NCI-H82 treated with DMSO at 0.1 percent for 48 hours (cell line): Measurements from ENCODE around the gene CLDN17.

ENCODE experiments used
- DNase-seq: peaks from one replicate; lab custom pipeline; 2025; ENCODE audit not compliant: unreplicated experiment; lab: John Stamatoyannopoulos, UW

Gene CLDN17

GRCh38 chr21:30166705-30167104, at the start of gene CLDN17:
CLDN17 (minus strand) TSS chr21:30166805; CDS start chr21:30166617, 188 bp downstream.
- DNase-seq = no peak

GRCh38 chr21:30216041-30216723, 49.6 kb upstream of the CLDN17 start, which contains the start of gene CLDN8:
CLDN8 (minus strand) TSS chr21:30216097; CDS start chr21:30215925, 172 bp downstream.
- DNase-seq = no peak

- no peak for DNase-seq
These were observed 44.5 kb upstream of the CLDN17 start for GRCh38 chr21:30211071-30211470.

GRCh38 chr21:30209601-30210000, 43.0 kb upstream of the CLDN17 start:
- DNase-seq = no peak

- DNase-seq = no peak
These were observed 40.6 kb upstream of the CLDN17 start for GRCh38 chr21:30207252-30207579.

GRCh38 chr21:30206551-30207251, 40.1 kb upstream of the CLDN17 start:
- DNase-seq = no peak

GRCh38 chr21:30200000-30200399, 33.4 kb upstream of the CLDN17 start:
- DNase-seq = no peak

GRCh38 chr21:30194701-30195299, 28.2 kb upstream of the CLDN17 start:
- DNase-seq = peak; percentile 71

- DNase-seq = no peak
These were observed 26.6 kb upstream of the CLDN17 start for GRCh38 chr21:30193201-30193600.

GRCh38 chr21:30190554-30190953, 23.9 kb upstream of the CLDN17 start:
- DNase-seq = no peak

GRCh38 chr21:30189773-30190172, 23.2 kb upstream of the CLDN17 start:
- DNase-seq = no peak

- DNase-seq = no peak
These were observed 19.6 kb upstream of the CLDN17 start for GRCh38 chr21:30186242-30186641.

GRCh38 chr21:30168086-30168485, 1.5 kb upstream of the CLDN17 start:
- no peak for DNase-seq

- DNase-seq = no peak
These were observed 434 bp downstream of the CLDN17 start for GRCh38 chr21:30166171-30166570.

- DNase-seq = no peak
These were observed 1.8 kb downstream of the CLDN17 start for GRCh38 chr21:30164796-30165195.

- DNase-seq = no peak
These were observed 12.8 kb downstream of the CLDN17 start for GRCh38 chr21:30153697-30154340.

GRCh38 chr21:30152792-30153191, 13.8 kb downstream of the CLDN17 start:
- DNase-seq = no peak

GRCh38 chr21:30148906-30149305, 17.7 kb downstream of the CLDN17 start:
- no peak for DNase-seq

- DNase-seq = no peak
These were observed 19.9 kb downstream of the CLDN17 start for GRCh38 chr21:30146558-30147282.

GRCh38 chr21:30138483-30138882, 28.1 kb downstream of the CLDN17 start:
- no peak for DNase-seq

- no peak for DNase-seq
These were observed 37.4 kb downstream of the CLDN17 start for GRCh38 chr21:30129246-30129645.
